Naive thymus-derived CD4-positive, alpha-beta T cell (primary cell): Measurements from ENCODE around the gene ACVRL1. TPM values are rescaled to one million over a fixed set of nuclear protein-coding genes. Genes with fewer than 3 reads are reported as not detected.

Experiments used
- ATAC-seq: fragments of 150-1000 bp; cut with Tn5 transposase; 2 replicates; pipeline ENCODE4 v1.10.0; 2021; ENCODE audit warnings: mild to moderate bottlenecking, moderate library complexity
- CTCF ChIA-PET: fragments of 350-600 bp; sonication (Branson Sonifier 250); formaldehyde crosslinking; loops from one replicate; lab custom pipeline; 2021; ENCODE audit warnings: antibody characterized with exemption; lab: Charles Lee
- POLR2A ChIA-PET: fragments of 350-600 bp; sonication (Branson Sonifier 250); formaldehyde crosslinking; loops from one replicate; lab custom pipeline; 2021; ENCODE audit warnings: antibody characterized with exemption, inconsistent platforms; lab: Charles Lee
- DNase-seq, 9 donors: peaks; one replicate each; pipeline versions ENCODE4 v3.0.0 to v3.0.0-alpha.2; 2020 to 2022; ENCODE audit warnings: mixed read lengths in 1 of 9
- H3K27ac ChIP-seq: one replicate; pipeline ENCODE4 v1.7.0; 2013; ENCODE audit warnings: mild to moderate bottlenecking, low read depth, low read length, moderate library complexity
- H3K27me3 ChIP-seq, 2 donors: one replicate each; pipeline ENCODE4 v1.7.0; 2013; ENCODE audit warnings: low read length in 2 of 2, mild to moderate bottlenecking in 2 of 2, moderate library complexity in 2 of 2; ENCODE audit not compliant: control insufficient read depth in 2 of 2, insufficient read depth in 2 of 2
- H3K36me3 ChIP-seq, 3 experiments: 1 replicate in 2 of 3; 2 replicates in 1 of 3; pipeline ENCODE4 v1.7.0; 2013; ENCODE audit warnings: low read length in 3 of 3, mild to moderate bottlenecking in 3 of 3, moderate library complexity in 1 of 3; ENCODE audit not compliant: insufficient read depth in 3 of 3, control insufficient read depth in 2 of 3
- H3K4me1 ChIP-seq, 2 donors: one replicate each; pipeline ENCODE4 v1.7.0; 2013; ENCODE audit warnings: low read length in 2 of 2, mild to moderate bottlenecking in 2 of 2, moderate library complexity in 1 of 2; ENCODE audit not compliant: control insufficient read depth in 2 of 2, insufficient read depth in 2 of 2
- H3K4me3 ChIP-seq: 2 replicates; pipeline ENCODE4 v1.7.0; 2013; ENCODE audit warnings: mild to moderate bottlenecking, low read length
- H3K9me3 ChIP-seq, 3 experiments: 1 replicate in 2 of 3; 2 replicates in 1 of 3; pipeline ENCODE4 v1.7.0; 2013; ENCODE audit warnings: low read length in 3 of 3; ENCODE audit not compliant: control insufficient read depth in 2 of 3
- H3K27ac Mint-ChIP-seq, 9 donors: one replicate each; pipeline ENCODE4 v1.8.0; 2020 to 2022; ENCODE audit warnings: mixed read lengths in 9 of 9, mild to moderate bottlenecking in 8 of 9, moderate library complexity in 5 of 9, inconsistent platforms in 2 of 9
- H3K27me3 Mint-ChIP-seq, 5 donors: one replicate each; pipeline ENCODE4 v1.8.0; 2021 to 2022; ENCODE audit warnings: mixed read lengths in 5 of 5, mild to moderate bottlenecking in 1 of 5
- H3K36me3 Mint-ChIP-seq, 5 donors: one replicate each; pipeline ENCODE4 v1.8.0; 2020 to 2022; ENCODE audit warnings: mixed read lengths in 5 of 5, mild to moderate bottlenecking in 3 of 5, inconsistent platforms in 1 of 5
- H3K4me1 Mint-ChIP-seq, 7 donors: one replicate each; pipeline ENCODE4 v1.8.0; 2020 to 2022; ENCODE audit warnings: mixed read lengths in 7 of 7, mild to moderate bottlenecking in 3 of 7, inconsistent platforms in 1 of 7
- H3K4me3 Mint-ChIP-seq, 10 donors: one replicate each; pipeline ENCODE4 v1.8.0; 2020 to 2022; ENCODE audit warnings: mild to moderate bottlenecking in 10 of 10, mixed read lengths in 10 of 10, moderate library complexity in 6 of 10, inconsistent platforms in 2 of 10
- H3K9me3 Mint-ChIP-seq, 11 donors: one replicate each; pipeline ENCODE4 v1.8.0; 2020 to 2022; ENCODE audit warnings: mixed read lengths in 11 of 11, mild to moderate bottlenecking in 4 of 11, inconsistent platforms in 1 of 11, moderate library complexity in 1 of 11
- intact Hi-C, 2 donors: fragments of 100-400 bp; cut with micrococcal nuclease; formaldehyde crosslinking; loops; one replicate each; pipeline ENCODE4 v1.15.1; 2023
- polyA plus RNA-seq, 2 donors: library from polyadenylated mRNA; unstranded; fragments of 300-500 nt; fragmentation: Illumina TruSeq; gene quantifications; one replicate each; pipeline ENCODE4 v1.2.3, GENCODE V29; 2021
- total RNA-seq, 6 experiments: library from RNA in 5 of 6; stranded (reverse) in 5 of 6; gene quantifications; 1 replicate in 5 of 6; 2 replicates in 1 of 6; pipeline ENCODE4 v1.2.3 and lab custom pipeline; 2021 to 2026

The ACVRL1 gene
- total and polyA plus RNA-seq, 7 experiments from 2014 or later, result 0.64 to 0.70 TPM; not detected in 5

GRCh38 chr12:51888316-51889215 lies 18.7 kb upstream of the ACVRL1 start:
- peaks cover 0 to 5% (median 0%) of the 10 kb centered on the region in 5 donors for H3K27me3 Mint-ChIP-seq
- CTCF ChIA-PET, result interaction anchor here (0.6 to 1.1 kb wide), 2 partner anchors 17 to 19 kb away, joined by 3 to 4 read pairs; no protein-coding TSS in a partner anchor
- H3K4me3 Mint-ChIP-seq, result peak overlapping the region in 1 of 10 donors; percentile 4

GRCh38 chr12:51889216-51890132 lies 17.8 kb upstream of the ACVRL1 start:
- Histone ChIP-seq H3K36me3 (no peaks in the 10 kb centered on the region), H3K4me3 (no peak overlapping the region), H3K4me1 (peaks cover 0 to 5% of the 10 kb centered on the region in 2 donors), H3K9me3 (no peaks in the 10 kb centered on the region), H3K27me3 (peaks cover 0 to 3% of the 10 kb centered on the region in 2 donors), H3K27ac (no peak overlapping the region)
- intact Hi-C loops, result no loop called here
- Mint-ChIP-seq H3K4me3 (no peak overlapping the region), H3K27me3 (peaks cover 0 to 6% (median 0%) of the 10 kb centered on the region in 5 donors), H3K27ac (no peak overlapping the region), H3K36me3 (peaks cover 0 to 6% (median 0%) of the 10 kb centered on the region in 5 donors), H3K4me1 (peaks cover 12 to 19% (median 15%) of the 10 kb centered on the region in 7 donors), H3K9me3 (peaks cover 0 to 3% (median 0%) of the 10 kb centered on the region in 11 donors)
- ATAC-seq (no peak), DNase-seq (no peak)
- ChIA-PET CTCF (no interaction called here), POLR2A (interaction anchor here (0.5 to 0.7 kb wide), 2 partner anchors 173 to 266 kb away, joined by 3 read pairs; no protein-coding TSS in a partner anchor)

More at GRCh38 chr12:51888316-51889215, 18.7 kb upstream of the ACVRL1 start:
- ATAC-seq (no peak), DNase-seq (no peak)
- Histone ChIP-seq H3K27ac (no peak overlapping the region), H3K4me1 (peaks cover 0 to 5% of the 10 kb centered on the region in 2 donors), H3K27me3 (peaks cover 0 to 3% of the 10 kb centered on the region in 2 donors), H3K36me3 (no peaks in the 10 kb centered on the region), H3K9me3 (no peaks in the 10 kb centered on the region), H3K4me3 (no peak overlapping the region)
- peaks cover 0 to 4% (median 0%) of the 10 kb centered on the region in 11 donors for H3K9me3 Mint-ChIP-seq
- POLR2A ChIA-PET, result interaction anchor here (0.5 to 0.7 kb wide), 2 partner anchors 174 to 267 kb away, joined by 3 read pairs; no protein-coding TSS in a partner anchor
- H3K36me3 Mint-ChIP-seq, result peaks cover 0 to 6% (median 0%) of the 10 kb centered on the region in 5 donors
- intact Hi-C loops, result no loop called here
- H3K27ac Mint-ChIP-seq, result peak overlapping the region in 3 of 9 donors; percentile 21 to 36 (median 32)
- peaks cover 12 to 22% (median 16%) of the 10 kb centered on the region in 7 donors for H3K4me1 Mint-ChIP-seq

- Histone ChIP-seq H3K4me1 (peaks cover 0 to 5% of the 10 kb centered on the region in 2 donors), H3K4me3 (no peak overlapping the region), H3K27ac (no peak overlapping the region), H3K27me3 (peaks cover 0 to 3% of the 10 kb centered on the region in 2 donors), H3K9me3 (no peaks in the 10 kb centered on the region), H3K36me3 (no peaks in the 10 kb centered on the region)
- peaks cover 11 to 18% (median 13%) of the 10 kb centered on the region in 7 donors for H3K4me1 Mint-ChIP-seq
- DNase-seq, result no peak
- peaks cover 0 to 6% (median 0%) of the 10 kb centered on the region in 5 donors for H3K36me3 Mint-ChIP-seq
- no peak for ATAC-seq
- no peaks in the 10 kb centered on the region for H3K9me3 Mint-ChIP-seq
- H3K4me3 Mint-ChIP-seq, result no peak overlapping the region
- H3K27ac Mint-ChIP-seq, result peak overlapping the region in 1 of 9 donors; percentile 41
- ChIA-PET POLR2A (no interaction called here), CTCF (no interaction called here)
- intact Hi-C loops, result no loop called here
- H3K27me3 Mint-ChIP-seq, result peaks cover 0 to 6% (median 0%) of the 10 kb centered on the region in 5 donors
Observed at GRCh38 chr12:51890133-51890464, 17.2 kb upstream of the ACVRL1 start.

DNA sequence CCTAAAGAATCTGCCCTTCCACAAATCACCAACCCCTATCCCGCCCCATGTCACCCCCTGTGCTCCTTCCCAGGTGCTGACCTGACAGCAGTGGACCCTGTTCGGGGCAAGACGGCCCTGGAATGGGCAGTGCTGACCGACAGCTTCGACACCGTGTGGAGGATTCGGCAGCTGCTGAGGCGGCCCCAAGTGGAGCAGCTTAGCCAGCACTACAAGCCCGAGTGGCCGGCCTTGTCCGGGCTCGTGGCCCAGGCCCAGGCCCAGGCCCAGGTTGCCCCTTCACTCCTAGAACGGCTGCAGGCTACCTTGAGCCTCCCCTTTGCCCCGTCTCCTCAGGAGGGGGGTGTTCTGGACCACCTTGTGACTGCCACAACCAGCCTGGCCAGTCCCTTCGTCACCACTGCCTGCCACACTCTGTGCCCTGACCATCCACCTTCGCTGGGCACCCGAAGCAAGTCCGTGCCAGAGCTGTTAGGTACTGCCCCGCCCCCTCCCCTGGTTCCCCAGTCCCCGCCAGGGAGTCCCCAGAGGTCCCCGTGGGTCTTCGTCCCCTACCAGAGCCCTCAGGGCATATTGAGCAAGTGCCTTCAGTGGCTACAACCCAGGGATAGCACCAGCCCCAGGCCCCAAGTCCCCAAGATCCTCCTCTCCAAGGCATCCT lies 16.7 kb upstream of the ACVRL1 start:
- Histone ChIP-seq H3K4me1 (peaks cover 0 to 5% of the 10 kb centered on the region in 2 donors), H3K36me3 (no peaks in the 10 kb centered on the region), H3K4me3 (no peak overlapping the region), H3K27ac (no peak overlapping the region), H3K9me3 (no peaks in the 10 kb centered on the region), H3K27me3 (peaks cover 0 to 3% of the 10 kb centered on the region in 2 donors)
- DNase-seq (no peak), ATAC-seq (no peak)
- POLR2A ChIA-PET, result no interaction called here
- Mint-ChIP-seq H3K27ac (no peak overlapping the region), H3K36me3 (peaks cover 0 to 6% (median 0%) of the 10 kb centered on the region in 5 donors), H3K4me1 (peaks cover 8 to 13% (median 11%) of the 10 kb centered on the region in 7 donors), H3K27me3 (peaks cover 0 to 6% (median 0%) of the 10 kb centered on the region in 5 donors), H3K9me3 (no peaks in the 10 kb centered on the region), H3K4me3 (no peak overlapping the region)
- CTCF ChIA-PET, result no interaction called here
- intact Hi-C loops, result no loop called here

DNA sequence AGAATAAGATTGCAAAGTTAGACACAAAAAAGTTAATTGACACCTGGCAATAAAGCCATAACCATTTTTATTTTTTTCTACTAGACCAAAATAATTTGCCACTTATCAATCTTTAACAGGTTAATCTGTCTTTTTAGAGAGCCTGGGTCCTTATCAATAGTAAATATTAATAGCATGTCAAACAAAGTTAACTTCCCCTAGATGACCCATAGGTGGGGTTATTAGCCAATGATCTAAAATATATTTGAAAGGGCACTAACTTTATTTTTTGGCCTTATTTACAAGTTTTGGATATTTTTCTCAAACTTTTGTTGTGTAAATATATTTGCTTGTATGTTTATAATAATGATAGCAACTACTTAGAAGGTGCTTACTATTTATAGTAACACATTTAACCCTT lies 15.5 kb upstream of the ACVRL1 start:
- Histone ChIP-seq H3K27me3 (peaks cover 0 to 3% of the 10 kb centered on the region in 2 donors), H3K4me3 (no peak overlapping the region), H3K36me3 (no peaks in the 10 kb centered on the region), H3K9me3 (no peaks in the 10 kb centered on the region), H3K4me1 (no peaks in the 10 kb centered on the region), H3K27ac (no peak overlapping the region)
- Mint-ChIP-seq H3K4me1 (peaks cover 0 to under 1% (median 0%) of the 10 kb centered on the region in 7 donors), H3K27ac (no peak overlapping the region), H3K36me3 (no peaks in the 10 kb centered on the region), H3K9me3 (no peaks in the 10 kb centered on the region), H3K27me3 (peaks cover 0 to 6% (median 0%) of the 10 kb centered on the region in 5 donors), H3K4me3 (no peak overlapping the region)
- ChIA-PET CTCF (no interaction called here), POLR2A (no interaction called here)
- intact Hi-C loops, result loop anchor here in 1 of 2 donors (1.0 kb wide), 1 partner anchor 88 kb away; no protein-coding TSS in a partner anchor
- ATAC-seq, result no peak
- DNase-seq, result no peak

- Mint-ChIP-seq H3K27ac (no peak overlapping the region), H3K36me3 (no peaks in the 10 kb centered on the region), H3K4me1 (no peaks in the 10 kb centered on the region), H3K9me3 (no peaks in the 10 kb centered on the region), H3K4me3 (no peak overlapping the region), H3K27me3 (peaks cover 0 to 10% (median 4%) of the 10 kb centered on the region in 5 donors)
- Histone ChIP-seq H3K27me3 (peaks cover 0 to 3% of the 10 kb centered on the region in 2 donors), H3K9me3 (no peaks in the 10 kb centered on the region), H3K27ac (no peak overlapping the region), H3K4me1 (no peaks in the 10 kb centered on the region), H3K36me3 (no peaks in the 10 kb centered on the region), H3K4me3 (no peak overlapping the region)
- intact Hi-C loops, result no loop called here
- DNase-seq, result no peak
- ATAC-seq, result no peak
- CTCF ChIA-PET, result interaction anchor here (0.6 to 1.2 kb wide), 3 partner anchors 10 to 1000 kb away, joined by 3 to 4 read pairs (median 3); no protein-coding TSS in a partner anchor
- POLR2A ChIA-PET, result no interaction called here
Observed at GRCh38 chr12:51893786-51894185, 13.5 kb upstream of the ACVRL1 start.
